Effector CD4-positive, alpha-beta T cell (primary cell): ENCODE results near the gene HBQ1.
"Not testable (repeated sequence)": the region's sequence is repeated elsewhere in the genome, so short reads cannot be mapped to it uniquely, and the experiment has no call there.

Experiments
- DNase-seq: peaks from one replicate; pipeline ENCODE4 v3.0.0-alpha.2; 2020

Gene HBQ1

DNA sequence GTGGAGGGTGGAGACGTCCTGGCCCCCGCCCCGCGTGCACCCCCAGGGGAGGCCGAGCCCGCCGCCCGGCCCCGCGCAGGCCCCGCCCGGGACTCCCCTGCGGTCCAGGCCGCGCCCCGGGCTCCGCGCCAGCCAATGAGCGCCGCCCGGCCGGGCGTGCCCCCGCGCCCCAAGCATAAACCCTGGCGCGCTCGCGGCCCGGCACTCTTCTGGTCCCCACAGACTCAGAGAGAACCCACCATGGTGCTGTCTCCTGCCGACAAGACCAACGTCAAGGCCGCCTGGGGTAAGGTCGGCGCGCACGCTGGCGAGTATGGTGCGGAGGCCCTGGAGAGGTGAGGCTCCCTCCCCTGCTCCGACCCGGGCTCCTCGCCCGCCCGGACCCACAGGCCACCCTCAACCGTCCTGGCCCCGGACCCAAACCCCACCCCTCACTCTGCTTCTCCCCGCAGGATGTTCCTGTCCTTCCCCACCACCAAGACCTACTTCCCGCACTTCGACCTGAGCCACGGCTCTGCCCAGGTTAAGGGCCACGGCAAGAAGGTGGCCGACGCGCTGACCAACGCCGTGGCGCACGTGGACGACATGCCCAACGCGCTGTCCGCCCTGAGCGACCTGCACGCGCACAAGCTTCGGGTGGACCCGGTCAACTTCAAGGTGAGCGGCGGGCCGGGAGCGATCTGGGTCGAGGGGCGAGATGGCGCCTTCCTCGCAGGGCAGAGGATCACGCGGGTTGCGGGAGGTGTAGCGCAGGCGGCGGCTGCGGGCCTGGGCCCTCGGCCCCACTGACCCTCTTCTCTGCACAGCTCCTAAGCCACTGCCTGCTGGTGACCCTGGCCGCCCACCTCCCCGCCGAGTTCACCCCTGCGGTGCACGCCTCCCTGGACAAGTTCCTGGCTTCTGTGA, 3.5 kb upstream of the HBQ1 start, which contains the start of gene HBA1:
HBA1 (plus strand) TSS at position 204 of the 906 bp plus-strand sequence; CDS start at position 241, 37 bp downstream.
- not testable (repeated sequence) for DNase-seq

DNA sequence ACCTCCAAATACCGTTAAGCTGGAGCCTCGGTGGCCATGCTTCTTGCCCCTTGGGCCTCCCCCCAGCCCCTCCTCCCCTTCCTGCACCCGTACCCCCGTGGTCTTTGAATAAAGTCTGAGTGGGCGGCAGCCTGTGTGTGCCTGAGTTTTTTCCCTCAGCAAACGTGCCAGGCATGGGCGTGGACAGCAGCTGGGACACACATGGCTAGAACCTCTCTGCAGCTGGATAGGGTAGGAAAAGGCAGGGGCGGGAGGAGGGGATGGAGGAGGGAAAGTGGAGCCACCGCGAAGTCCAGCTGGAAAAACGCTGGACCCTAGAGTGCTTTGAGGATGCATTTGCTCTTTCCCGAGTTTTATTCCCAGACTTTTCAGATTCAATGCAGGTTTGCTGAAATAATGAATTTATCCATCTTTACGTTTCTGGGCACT, 2.9 kb upstream of the HBQ1 start:
- DNase-seq, result no peak

DNA sequence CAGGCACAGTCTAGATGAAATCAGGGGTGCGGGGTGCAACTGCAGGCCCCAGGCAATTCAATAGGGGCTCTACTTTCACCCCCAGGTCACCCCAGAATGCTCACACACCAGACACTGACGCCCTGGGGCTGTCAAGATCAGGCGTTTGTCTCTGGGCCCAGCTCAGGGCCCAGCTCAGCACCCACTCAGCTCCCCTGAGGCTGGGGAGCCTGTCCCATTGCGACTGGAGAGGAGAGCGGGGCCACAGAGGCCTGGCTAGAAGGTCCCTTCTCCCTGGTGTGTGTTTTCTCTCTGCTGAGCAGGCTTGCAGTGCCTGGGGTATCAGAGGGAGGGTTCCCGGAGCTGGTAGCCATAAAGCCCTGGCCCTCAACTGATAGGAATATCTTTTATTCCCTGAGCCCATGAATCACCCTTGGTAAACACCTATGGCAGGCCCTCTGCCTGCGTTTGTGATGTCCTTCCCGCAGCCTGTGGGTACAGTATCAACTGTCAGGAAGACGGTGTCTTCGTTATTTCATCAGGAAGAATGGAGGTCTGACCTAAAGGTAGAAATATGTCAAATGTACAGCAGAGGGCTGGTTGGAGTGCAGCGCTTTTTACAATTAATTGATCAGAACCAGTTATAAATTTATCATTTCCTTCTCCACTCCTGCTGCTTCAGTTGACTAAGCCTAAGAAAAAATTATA, 2.1 kb upstream of the HBQ1 start:
- no peak for DNase-seq

DNA sequence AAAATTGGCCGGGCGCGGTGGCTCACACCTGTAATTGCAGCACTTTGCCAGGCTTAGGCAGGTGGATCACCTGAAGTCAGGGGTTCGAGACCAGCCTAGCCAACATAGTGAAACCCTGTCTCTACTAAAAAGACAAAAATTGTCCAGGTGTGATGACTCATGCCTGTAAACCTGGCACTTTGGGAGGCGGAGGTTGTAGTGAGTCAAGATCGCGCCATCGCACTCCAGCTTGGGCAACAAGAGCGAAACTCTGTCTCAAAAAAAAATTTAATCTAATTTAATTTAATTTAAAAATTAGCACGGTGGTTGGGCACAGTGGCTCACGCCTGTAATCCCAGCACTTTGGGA, 1.6 kb upstream of the HBQ1 start:
- DNase-seq, result no peak

DNA sequence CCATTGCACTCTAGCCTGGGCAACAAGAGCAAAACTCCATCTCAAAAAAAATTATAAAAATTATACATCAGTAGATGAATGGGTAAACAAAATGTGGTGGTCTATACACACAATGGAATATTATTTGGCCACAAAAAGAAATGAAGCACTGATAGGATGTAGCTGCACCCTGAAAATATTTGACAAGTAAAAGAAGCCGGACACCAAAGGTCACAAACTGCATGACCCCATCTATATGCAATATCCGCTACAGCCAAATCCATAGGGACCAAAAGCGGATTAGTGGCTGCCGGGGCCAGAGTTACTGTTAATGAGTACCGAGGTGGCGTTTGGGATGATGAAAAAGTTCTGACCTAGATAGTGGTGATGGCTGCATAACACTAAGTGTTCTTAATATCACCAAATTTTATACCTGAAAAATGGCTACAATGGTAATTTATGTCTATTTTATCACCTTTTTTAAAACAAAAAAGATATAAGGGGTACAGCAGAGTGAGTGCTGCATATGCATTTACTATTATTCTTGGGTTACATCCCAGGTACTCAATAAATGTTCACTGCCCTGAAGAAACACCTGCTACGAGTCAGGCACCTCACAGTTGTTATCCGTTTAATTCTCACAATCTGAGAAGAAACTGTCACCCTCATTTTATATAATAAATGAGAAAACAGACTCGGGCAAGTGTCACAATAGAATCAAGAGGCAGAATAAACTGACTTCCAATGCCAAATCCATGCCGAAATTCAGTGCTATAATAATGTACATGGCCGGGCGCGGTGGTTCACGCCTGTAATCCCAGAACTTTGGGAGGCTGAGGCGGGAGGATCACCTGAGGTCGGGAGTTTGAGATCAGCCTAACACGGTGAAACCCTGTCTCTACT, 807 bp upstream of the HBQ1 start:
- DNase-seq, result no peak

DNA sequence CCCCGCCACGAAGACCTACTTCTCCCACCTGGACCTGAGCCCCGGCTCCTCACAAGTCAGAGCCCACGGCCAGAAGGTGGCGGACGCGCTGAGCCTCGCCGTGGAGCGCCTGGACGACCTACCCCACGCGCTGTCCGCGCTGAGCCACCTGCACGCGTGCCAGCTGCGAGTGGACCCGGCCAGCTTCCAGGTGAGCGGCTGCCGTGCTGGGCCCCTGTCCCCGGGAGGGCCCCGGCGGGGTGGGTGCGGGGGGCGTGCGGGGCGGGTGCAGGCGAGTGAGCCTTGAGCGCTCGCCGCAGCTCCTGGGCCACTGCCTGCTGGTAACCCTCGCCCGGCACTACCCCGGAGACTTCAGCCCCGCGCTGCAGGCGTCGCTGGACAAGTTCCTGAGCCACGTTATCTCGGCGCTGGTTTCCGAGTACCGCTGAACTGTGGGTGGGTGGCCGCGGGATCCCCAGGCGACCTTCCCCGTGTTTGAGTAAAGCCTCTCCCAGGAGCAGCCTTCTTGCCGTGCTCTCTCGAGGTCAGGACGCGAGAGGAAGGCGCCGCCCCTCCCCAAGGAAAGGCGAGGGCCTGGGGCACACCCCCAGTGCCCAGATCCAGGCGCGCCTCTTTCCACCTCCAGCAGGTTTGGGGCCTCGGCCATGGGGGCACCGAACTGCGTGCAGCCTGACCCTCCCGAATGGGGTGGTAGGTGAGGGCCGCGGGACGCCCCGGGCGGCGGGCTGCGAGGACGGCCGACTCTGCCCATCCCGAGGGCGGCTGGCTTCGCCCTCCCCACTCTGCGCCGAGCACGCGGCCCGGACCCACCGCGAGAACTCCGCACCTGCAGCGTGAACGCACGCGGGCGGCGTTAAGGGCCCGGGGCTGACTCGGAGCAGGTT, 664 bp downstream of the HBQ1 start:
- peak; percentile 80 for DNase-seq

DNA sequence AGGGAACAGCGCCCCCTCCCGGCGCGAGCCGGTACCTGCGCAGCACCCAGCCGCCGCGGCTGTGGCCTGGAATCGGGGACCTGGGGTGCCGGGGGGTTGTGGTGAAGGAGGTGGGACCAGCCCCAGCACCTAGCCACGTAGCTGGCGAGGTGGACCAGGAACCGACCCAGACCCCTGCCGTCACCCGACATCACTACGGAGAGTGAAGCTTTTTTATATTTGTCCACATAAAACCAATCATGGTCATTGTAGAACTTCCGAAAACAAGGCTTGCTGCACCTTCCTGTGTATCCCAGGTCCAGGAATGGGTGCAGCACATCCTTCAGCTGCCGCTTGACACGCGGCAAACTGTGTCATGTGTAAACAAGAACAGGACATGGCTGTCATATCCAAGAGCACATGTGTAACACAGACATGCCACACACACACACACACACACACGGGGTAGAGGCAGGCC, 1.3 kb downstream of the HBQ1 start:
- DNase-seq, result no peak

DNA sequence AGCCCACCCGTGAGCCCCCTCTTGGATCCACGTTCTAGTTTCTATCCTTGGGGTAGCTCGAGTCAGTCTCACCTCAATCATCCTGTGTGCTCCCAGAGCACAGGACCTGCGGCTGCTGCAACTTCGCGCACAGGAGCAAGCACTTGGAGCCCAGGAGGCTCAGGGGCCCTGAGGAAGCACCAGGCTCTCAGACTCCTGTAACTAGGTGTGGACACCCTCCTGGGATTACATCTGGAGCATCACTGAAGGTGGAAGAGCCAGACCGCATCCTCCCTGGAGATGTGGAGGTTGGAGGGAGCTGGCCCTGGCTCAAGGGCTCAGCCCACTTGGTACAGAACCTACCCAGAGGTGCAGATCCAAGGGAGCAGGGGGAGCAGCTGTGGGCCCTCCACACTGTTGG, 2.7 kb downstream of the HBQ1 start:
- DNase-seq, result no peak

DNA sequence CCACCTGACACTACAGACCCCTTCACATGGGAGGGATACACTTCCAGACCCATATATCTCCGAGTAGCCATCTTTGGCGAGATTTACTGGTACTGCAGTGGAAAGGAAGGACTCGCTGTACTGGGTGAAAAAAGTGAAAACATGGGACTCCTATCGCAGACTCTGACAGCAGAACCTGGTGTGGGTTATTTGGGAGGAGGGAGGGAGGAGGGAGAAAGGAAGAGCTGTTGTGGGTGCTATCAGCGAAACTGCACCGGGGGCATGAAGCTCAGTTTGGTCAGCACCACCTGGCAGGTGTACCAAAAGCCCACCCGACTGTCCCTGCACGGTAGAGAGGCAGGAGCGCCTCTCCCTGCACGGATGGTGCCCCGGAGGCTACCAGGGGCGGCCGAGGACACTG, 5.0 kb downstream of the HBQ1 start:
- DNase-seq, result no peak

DNA sequence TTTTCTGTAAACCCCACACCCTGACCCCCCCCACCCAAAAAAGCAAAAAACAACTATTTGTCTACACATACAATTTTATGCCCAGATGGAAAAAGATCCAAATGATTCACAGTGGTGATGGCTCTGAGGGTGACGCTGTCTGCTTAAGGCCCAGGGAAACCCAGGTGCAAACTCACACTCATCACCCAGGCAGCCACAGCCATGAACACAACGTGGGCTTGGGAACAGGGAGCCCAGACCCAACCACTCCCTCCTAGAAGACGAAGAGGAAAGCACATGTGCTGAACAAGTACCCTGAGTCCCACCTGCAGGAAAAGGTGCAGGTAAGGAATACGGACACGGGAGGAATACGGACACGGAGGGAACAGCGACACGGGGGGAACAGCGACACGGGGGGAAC, 5.4 kb downstream of the HBQ1 start:
- no peak for DNase-seq

DNA sequence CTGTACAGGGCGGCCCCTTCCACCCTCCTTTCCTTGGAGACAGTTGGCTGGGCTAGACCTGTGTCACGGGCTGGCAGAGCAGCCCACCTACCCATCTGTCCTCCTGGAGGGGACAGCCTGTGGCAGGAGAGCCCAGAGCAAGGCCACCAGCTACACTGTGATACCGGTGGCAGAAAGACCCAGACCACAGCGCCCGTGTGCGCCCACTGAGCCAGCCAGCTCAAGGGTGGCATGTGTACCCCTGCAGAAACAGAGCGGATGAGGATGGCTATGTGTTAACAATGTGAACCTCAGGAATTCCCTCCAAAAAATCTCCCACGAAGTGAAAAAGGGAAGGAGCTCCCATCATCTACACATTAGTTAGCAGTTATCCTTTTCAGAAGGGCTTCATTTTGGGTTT, 7.1 kb downstream of the HBQ1 start:
- no peak for DNase-seq

DNA sequence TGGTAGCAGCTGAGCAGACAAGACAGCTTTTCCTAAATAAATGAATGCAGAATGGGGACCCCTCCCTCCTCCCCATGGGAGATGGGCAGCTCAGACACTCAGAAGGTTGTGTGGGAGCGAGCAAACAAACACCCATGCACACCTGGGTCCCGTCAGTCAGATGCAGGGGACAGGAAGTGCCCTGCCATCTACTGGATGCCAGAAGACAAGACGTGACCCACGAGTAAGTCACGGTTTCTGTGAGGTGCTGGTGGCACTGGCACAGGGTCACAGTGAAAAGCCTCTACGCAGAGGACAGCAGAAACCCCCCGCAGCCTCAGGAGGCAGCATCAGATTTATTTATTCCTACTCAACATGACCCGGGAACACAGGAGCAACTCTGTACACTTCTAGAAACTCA, 8.4 kb downstream of the HBQ1 start:
- no peak for DNase-seq

DNA sequence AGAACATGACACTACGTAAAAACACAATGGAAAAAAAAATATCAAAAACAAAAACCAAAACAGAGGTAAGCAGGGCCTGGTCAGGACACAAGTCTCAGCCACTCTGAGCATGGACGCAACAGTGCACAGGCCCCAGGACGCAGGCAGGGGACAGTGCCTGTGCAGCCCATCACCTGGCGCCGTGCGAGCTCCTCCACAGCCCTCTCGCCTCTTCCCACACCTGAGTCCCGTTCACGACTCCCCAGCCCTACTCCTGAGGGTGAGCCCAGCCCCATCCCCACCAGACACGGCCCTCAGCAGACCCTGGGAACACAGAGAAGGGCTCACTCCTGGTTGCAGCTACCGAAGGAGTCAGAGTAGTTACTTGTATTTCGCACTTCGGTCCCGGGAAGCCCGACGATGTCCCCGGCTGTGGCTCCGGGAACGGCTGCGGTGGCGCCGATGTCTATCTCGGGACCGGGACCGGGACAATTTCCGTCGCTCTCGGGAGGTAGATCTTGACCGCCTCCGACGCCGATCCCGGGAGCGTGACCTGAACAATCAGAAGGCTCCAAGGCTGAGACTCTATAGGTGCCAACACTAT, 9.4 kb downstream of the HBQ1 start:
- no peak for DNase-seq

DNA sequence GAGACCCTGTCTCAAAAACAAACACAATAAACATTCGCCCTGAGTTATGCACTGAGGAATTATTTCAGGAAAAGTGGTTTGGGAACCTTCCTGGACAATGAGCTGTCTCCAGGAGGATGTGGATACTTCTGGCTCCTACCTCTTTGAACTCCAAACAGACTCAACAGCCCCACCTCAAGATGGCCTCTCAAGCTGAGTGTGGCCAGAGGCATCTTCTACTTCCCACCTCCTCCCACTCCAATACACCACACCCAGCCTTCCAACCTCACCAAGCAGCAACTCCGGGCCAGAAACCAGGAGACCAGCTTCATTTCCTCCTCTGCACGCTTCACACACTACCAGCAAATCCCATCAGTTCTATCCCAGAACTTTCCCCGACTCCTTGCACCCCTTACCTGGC, 11.6 kb downstream of the HBQ1 start:
- DNase-seq, result no peak

DNA sequence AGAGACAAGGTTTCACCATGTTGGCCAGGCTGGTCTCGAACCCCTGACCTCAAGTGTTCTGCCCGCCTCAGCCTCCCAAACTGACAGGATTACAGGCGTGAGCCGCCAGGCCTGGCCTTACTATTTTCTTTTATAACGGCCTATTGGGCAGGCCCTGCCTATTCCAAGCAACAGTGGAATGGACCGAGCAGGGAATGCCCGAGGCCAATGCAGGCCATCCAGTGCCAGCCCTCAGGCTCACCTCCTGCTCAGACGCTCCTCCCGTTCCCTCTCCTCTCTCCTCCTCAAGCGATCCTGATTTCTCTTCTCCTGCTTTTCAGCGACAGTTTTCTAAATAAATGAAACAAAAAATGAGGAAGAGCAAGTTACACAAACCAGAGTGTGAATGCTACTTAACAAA, 12.4 kb downstream of the HBQ1 start:
- no peak for DNase-seq

DNA sequence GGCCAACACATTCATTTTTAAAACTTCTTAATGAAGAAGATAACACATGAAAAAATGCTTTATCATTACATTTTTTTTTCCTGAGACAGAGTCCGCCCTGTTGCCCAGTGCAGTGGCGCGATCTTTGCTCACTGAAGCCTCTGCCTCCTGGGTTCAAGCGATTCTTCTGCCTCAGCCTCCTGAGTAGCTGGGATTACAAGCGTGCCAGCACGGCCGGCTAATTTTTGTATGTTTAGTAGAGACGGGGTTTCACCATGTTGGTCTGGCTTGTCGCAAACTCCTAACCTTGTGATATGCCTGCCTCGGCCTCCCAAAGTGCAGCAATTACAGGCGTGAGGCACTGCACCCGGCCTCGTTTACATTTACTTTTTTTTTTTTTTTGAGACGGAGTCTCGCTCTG, 13.2 kb downstream of the HBQ1 start:
- no peak for DNase-seq

DNA sequence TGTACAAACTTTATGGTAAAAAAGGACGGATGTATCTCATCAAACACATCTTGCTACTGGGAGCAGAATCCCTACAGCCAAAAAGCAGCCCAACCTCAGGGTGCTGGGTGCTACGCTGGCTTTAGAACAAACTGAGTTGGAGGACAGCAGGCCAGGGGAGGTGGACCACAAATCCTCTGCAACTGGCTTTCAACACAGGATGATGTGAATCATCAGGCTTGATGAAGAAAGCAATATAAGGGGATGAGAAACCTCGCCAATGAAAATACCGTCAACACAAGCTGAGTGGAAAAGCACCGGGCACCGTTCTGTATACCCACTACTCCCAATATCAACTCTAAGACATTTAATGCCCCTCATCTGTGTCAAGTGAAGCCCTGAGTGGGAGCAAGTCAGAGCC, 14.3 kb downstream of the HBQ1 start:
- no peak for DNase-seq

DNA sequence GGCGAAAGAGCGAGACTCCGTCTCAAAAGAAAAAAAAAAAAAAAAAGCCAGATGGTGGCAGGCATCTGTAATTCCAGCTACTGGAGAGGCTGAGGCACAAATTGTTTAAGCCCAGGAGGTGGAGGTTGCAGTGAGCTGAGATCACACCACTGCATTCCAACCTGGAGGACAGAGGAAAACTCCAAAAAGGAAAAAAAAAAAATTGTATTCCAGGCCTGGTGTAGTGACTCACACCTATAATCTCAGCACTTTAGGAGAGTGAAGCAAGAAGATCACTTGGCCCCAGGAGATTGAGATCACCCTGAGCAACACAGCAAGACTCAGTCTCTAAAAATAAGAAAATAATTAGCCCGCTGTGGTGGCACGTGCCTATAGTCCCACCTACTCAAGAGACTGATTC, 20.1 kb downstream of the HBQ1 start:
- DNase-seq, result no peak

DNA sequence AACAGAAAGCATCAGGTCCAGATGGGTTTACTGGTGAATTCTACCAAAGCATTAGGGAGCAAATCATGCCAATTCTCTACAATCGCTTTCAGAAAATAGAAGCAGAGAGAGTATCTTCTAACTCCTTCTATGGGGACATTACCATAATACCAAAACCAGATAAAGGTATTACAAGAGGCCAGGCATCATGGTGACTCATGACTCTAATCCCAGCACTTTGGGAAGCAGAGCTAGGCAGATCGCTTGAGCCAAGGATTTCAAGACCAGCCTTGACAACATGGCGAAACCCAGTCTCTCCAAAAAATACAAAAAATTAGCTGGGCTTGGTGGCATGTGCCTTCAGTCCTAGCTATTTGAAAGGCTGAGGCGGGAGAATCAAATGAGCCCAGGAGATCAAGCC, 23.0 kb downstream of the HBQ1 start:
- no peak for DNase-seq

DNA sequence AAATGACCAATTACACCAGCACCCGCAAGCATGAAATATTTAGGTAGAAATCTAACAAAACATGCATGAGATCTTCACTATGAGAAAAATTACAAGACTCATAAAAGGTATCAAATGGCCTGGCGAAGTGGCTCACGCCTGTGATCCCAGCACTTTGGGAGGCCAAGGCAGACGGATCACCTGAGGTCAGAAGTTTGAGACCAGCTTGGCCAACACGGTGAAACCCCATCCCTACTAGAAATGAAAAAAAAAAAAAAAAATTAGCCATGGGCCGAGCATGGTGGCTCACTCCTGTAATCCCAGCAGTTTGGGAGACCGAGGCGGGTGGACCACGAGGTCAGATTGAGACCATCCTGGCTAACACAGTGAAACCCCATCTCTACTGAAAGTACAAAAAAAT, 23.8 kb downstream of the HBQ1 start:
- not testable (repeated sequence) for DNase-seq

DNA sequence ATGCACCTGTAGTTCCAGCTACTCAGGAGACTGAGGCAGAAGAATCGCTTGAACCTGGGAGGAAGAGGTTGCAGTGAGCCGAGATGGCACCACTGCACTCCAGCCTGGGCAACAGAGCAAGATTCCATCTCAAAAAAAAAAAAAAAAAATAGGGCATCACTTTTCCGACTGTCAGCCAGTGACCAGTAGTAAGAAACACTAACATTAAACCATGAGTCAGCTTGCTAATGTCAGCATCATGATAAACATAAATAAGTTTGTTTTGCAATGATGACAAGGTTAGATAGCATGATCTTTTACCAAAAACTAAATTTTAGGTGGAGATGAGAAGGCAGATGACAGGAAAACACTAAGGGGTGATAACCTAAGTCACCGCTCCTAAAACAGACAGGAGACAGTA, 29.1 kb downstream of the HBQ1 start:
- DNase-seq, result not testable (repeated sequence)
